KG1 (cell line): ENCODE measurements around the gene IYD.
"Not testable (repeated sequence)": the region's sequence is repeated elsewhere in the genome, so short reads cannot be mapped to it uniquely, and the experiment has no call there.

Source experiments
- DNase-seq: peaks from one replicate; lab custom pipeline; 2025; lab: John Stamatoyannopoulos, UW

The IYD gene

DNA sequence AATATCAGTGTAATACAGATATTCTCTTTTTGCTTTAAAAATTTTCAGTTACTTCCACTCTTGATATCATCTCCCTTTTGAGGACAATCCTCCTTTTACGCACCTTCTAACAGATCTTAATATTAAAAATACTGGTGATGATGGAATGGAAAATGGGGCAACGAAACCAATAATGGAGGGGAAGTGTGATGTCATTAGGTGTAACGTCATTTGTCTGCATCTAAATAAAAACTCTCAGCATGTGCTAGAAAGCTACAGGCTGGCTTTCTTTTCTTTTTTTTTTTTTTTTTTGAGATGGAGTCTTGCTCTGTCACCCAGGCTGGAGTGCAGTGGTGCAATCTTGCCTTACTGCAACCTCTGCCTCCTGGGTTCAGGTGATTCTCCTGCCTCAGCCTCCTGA lies 66.5 kb downstream of the IYD start:
- DNase-seq = no peak

DNA sequence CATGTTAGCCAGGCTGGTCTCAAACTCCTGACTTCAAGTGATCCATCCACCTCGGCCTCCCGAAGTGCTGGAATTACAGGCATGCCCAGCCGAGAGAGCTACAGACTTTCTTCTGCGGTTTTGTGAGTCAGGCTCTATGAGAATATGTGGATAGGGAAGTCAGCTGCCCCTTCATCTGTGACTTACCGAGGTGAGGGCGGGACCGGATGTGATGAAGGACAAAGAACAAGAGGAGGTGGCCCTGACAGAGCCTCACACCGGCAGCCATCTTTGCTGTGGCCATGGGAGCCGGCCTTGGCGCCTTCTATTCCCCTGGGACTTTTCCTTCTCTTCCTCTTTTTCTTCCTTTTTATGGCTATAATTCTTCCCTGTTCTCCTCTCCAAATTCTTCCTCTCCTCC lies 67.0 kb downstream of the IYD start:
- no peak for DNase-seq

DNA sequence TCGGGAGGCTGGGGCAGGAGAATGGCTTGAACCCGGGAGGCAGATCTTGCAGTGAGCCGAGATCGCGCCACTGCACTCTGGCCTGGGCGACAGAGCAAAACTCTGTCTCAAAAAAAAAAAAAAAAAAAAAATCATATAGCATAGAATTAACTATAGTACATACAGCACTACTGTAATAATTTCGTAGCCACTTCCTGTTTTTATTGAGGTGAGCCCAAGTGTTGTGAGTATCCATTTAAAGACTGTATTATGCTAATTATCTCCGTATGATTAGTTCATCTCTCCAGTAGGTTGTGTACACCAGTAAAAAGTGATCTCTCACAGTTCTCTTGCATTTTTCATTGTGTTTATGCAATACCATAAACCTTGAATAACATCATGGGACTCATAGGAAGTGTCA lies 70.6 kb downstream of the IYD start:
- no peak for DNase-seq

DNA sequence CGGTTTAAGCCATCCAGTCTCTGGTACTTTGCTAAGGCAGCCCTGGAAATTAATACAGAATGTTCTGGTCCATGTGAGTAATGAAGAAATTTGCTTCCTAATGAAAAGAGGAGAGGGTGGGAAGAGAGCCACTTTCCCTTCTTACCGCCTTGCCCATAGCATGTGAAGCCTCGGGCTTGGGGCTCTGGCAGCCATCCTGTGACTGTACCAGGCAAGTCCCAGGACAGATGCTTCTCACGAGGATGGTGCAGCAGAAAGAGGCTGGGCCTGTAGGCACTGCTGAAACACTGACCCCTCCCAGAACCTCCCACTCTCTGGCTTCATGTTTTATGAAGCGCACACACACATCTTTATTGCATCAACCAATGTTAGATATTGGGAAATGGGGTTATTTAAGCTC lies 74.8 kb downstream of the IYD start:
- DNase-seq = no peak

- no peak for DNase-seq
These were observed 75.5 kb downstream of the IYD start for GRCh38 chr6:150444308-150444707.

DNA sequence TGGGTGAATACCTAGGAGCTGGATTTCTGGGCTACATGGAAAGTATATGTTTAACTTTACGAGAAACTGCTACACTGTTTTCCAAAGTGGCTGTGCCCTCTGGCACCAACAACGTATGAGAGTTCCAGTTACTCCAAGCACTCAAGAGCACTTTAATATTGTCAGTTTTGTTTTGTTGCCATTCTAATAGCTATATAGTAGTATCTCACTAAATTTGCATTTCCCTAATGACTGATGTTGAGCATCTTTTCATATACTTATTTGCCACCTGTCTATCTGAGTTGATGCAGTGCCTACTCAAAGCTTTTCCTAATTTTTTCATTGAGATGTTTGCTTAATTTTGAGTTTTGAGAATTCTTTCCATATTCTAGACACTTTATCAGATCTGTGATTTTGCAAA lies 76.7 kb downstream of the IYD start:
- no peak for DNase-seq

- DNase-seq = no peak
These were observed 79.4 kb downstream of the IYD start for GRCh38 chr6:150448221-150448620.

DNA sequence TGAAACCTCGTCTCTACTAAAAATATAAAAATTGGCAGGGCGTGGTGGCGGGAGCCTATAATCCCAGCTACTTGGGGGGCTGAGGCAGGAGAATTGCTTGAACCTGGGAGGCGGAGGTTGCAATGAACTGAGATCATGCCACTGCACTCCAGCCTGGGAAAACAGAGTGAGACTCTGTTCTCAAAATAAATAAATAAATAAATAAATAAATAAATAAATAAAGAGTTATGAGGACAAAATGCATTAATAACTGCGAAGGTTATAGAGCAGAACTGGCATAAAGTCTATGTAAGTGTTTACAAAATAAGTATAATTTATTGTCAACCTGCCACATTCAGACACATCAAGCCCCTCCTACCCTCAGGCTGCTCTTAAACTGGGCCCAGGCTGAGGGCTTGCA lies 80.2 kb downstream of the IYD start:
- DNase-seq = not testable (repeated sequence)

DNA sequence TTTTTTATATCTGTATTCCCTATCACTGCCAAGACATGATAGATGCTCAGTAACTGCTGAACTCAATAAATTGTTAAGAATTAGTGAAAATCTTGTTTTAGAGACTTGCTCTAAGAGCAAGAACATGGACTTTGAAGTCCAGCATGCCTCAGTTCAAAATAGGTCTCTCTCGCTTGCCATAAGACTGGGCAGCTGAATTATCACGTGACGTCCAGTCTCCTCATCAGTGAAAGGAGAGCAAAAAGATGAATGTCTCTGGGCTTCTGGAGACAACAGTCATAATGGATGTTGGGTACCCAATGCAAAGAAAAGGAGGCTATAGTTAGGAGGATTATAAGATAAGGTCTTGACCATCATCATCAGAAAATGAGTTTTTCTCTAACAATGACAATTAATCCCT lies 82.1 kb downstream of the IYD start:
- DNase-seq = no peak

DNA sequence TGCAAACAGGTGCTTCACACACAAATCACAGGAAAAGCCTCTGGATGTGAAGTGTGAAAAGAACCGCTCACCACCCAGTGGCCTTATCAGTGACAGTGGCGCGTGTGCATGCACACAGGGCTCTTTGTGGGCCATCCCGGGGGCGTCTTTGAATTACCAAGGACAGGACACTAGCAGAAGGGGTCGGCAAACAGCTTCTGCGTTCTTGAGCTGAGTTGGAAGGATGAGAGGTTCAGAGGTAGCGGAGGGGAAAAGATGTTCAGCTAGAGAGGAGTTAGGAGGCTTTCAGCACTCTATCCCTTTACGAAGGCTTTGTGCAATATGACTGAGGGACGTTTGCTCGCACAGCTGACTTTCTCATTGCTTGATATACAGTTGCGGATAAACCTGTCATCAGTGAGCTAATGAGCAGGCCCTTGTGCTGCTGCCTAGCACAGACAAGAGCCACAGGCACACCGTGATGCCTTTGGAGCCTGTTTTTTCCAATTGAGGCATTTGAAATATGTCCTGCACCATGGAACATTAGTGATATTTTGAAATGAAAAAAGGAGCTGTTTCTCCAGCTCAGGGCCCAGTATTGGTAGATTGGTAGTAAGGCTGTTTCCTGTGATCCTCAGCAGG lies 83.1 kb downstream of the IYD start:
- no peak for DNase-seq

GRCh38 chr6:150452428-150453243 lies 83.8 kb downstream of the IYD start:
- no peak for DNase-seq

GRCh38 chr6:150453357-150453756 lies 84.5 kb downstream of the IYD start:
- no peak for DNase-seq
